Activated CD4-positive, alpha-beta T cell treated with anti-CD3 and anti-CD28 coated beads for 36 hours (primary cell): Measurements from ENCODE around the gene CAMTA1. TPM values are rescaled to one million over a fixed set of nuclear protein-coding genes. Genes with fewer than 3 reads are reported as not detected.

Experiments used
- ATAC-seq: fragments of 200-7000 bp; cut with Tn5 transposase; one replicate; pipeline ENCODE4 v1.10.0; 2021; ENCODE audit warnings: mild to moderate bottlenecking, moderate library complexity
- CTCF ChIA-PET: fragments of 350-600 bp; sonication (Branson Sonifier 250); formaldehyde crosslinking; loops from one replicate; lab custom pipeline; 2021; ENCODE audit warnings: antibody characterized with exemption; lab: Charles Lee
- POLR2A ChIA-PET: fragments of 350-600 bp; sonication (Branson Sonifier 250); formaldehyde crosslinking; loops from one replicate; lab custom pipeline; 2021; ENCODE audit warnings: antibody characterized with exemption, inconsistent platforms; lab: Charles Lee
- DNase-seq: peaks from one replicate; pipeline ENCODE4 v3.0.0-alpha.2; 2020
- H3K27ac Mint-ChIP-seq: one replicate; pipeline ENCODE4 v1.8.0; 2021; ENCODE audit warnings: mixed read lengths
- H3K27me3 Mint-ChIP-seq: one replicate; pipeline ENCODE4 v1.8.0; 2021; ENCODE audit warnings: mixed read lengths
- H3K36me3 Mint-ChIP-seq: one replicate; pipeline ENCODE4 v1.8.0; 2021; ENCODE audit warnings: low read depth, mixed read lengths
- H3K4me1 Mint-ChIP-seq: one replicate; pipeline ENCODE4 v1.8.0; 2021; ENCODE audit warnings: mixed read lengths
- H3K4me3 Mint-ChIP-seq: one replicate; pipeline ENCODE4 v1.8.0; 2021; ENCODE audit warnings: mild to moderate bottlenecking, moderate library complexity, mixed read lengths
- H3K9me3 Mint-ChIP-seq: one replicate; pipeline ENCODE4 v1.8.0; 2021; ENCODE audit warnings: low read depth, mixed read lengths
- intact Hi-C, 2 experiments: fragments of 100-400 bp; cut with DNase I in 1 of 2; cut with micrococcal nuclease in 1 of 2; formaldehyde crosslinking; loops; one replicate each; pipeline versions ENCODE4 v1.14.2 to v1.15.1; 2022 to 2024; cut with DNase I, micrococcal nuclease
- total RNA-seq, 2 experiments: library from RNA; stranded (reverse); gene quantifications; one replicate each; pipeline ENCODE4 v1.2.3, GENCODE V29; 2021

CAMTA1 gene
- total RNA-seq, 2 experiments from 2014 or later, result 62.3 to 76.7 TPM

DNA sequence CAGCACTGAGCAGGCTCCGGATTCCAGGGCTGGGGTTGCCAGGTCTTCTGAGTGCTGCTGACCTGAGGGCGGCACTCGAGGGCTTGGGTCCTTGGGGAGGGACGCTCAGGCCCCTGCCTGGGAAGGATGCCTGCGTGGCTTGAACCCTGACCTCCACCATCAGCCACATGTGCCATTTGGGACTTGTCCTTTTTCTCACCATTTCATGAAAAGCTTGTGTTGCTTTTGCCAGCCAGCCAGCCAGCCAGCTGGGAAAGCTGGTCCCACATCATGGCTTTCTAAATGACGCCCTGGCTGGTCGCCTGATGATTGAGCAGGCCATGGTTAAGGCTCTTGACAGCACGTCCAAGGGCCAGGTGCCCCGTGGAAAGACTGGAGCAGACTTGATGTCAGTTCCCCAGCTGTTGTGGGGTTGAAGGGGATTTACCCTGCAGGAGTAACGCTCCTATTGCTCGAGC is 168.7 kb downstream of the CAMTA1 start:
- H3K9me3 Mint-ChIP-seq, result no peaks in the 10 kb centered on the region
- ChIA-PET POLR2A (no interaction called here), CTCF (interaction anchor here (0.7 to 1.0 kb wide), 2 partner anchors 10 to 141 kb away, joined by 3 read pairs; no protein-coding TSS in a partner anchor)
- no peaks in the 10 kb centered on the region for H3K36me3 Mint-ChIP-seq
- intact Hi-C loops, result no loop called here
- no peak overlapping the region for H3K4me3 Mint-ChIP-seq
- no peaks in the 10 kb centered on the region for H3K27me3 Mint-ChIP-seq
- DNase-seq (no peak), ATAC-seq (no peak)
- H3K27ac Mint-ChIP-seq, result no peak overlapping the region
- H3K4me1 Mint-ChIP-seq, result no peaks in the 10 kb centered on the region

DNA sequence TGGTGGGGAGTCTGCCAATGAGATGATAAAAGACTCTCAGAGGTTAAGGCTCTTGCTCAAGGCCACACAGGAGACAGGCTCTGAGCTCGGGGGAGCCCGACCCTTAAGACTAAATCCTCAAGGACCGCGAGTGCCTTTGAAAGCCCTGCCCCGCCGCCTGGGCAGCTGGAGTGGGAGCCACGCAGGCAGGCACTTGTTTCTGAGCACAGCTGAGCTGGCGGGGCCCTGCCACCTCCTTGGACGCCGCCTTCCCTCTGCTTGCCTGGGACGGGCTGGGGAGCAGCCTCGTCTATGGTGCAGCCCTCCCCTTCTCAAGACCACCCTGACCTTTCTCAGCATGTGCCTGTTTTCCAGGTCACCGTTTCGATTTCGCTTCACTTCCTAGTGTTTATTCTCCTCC is 169.3 kb downstream of the CAMTA1 start:
- no peak overlapping the region for H3K4me3 Mint-ChIP-seq
- ChIA-PET POLR2A (no interaction called here), CTCF (interaction anchor here (0.7 to 1.0 kb wide), 2 partner anchors 11 to 141 kb away, joined by 3 read pairs; no protein-coding TSS in a partner anchor)
- no peak for DNase-seq
- no peak for ATAC-seq
- H3K36me3 Mint-ChIP-seq, result no peaks in the 10 kb centered on the region
- intact Hi-C loops, result no loop called here
- no peaks in the 10 kb centered on the region for H3K4me1 Mint-ChIP-seq
- H3K27me3 Mint-ChIP-seq, result no peaks in the 10 kb centered on the region
- no peaks in the 10 kb centered on the region for H3K9me3 Mint-ChIP-seq
- H3K27ac Mint-ChIP-seq, result no peak overlapping the region

DNA sequence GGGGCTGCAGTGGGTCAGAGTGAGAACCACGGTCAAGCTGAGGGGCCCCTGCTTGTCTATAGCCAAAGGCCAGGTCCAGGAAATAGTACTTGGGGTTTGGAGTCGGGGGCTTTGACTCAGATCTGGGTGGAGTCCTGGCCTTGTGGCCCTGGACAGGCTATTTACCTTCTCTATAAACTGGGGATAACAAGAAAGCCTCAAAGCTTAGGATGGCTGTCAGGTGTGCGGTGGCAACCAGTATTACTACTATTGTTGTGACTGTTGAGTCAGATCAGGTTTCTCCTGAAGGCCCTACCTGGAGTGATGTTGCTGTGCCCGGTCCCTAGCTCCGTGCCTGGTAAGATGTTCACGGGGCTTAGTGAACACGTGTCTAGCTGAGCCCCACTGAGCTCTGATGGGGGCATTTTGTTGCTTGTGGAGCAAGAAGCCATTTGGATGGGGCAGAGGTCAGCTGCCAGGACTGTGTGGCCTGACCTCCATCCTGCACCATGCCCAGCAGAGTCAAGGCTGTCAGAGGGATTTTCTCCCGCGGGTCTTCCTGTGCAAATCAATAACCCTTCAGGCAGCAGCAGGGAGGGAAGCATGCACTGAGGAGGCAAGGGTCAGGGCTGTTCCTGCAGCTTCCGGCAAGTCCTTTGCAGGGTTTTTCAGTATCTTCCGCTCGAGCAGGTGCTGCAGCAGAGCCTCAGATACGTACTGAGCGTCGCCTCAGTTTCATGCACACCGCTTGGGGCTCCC is 170.3 kb downstream of the CAMTA1 start:
- POLR2A ChIA-PET, result no interaction called here
- H3K27me3 Mint-ChIP-seq, result no peaks in the 10 kb centered on the region
- CTCF ChIA-PET, result no interaction called here

DNA sequence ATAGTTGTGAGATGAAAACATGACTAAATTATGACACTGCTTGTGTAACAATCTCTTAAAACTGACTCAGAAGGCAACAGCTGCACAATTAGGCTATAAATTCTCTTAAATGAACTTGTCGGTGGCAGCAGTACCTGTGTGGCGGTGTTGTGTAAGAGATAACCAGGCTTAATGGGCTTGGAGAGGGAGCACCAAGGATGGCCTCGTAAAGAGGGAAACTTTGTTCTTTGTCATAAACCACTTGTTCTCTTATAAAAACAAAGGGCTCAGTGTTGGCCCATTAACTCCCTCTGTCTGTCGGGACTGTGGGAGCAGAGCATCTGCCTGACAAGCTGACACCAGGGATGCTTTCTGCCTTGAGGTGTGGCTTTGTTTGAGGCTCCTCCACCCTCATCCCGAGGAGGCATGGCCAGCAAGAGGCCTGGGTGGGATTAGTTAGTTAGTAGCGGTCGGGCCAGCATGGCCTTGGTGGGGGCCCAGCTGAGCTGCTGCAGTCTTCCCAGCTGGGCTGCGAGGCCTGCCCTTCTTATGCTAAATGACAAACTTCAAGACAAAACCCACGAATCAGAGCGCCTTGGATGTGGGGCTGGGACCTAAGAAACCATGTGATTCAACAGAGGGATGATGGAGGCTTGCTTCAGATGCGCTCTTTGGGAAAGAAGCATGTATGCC is 171.4 kb downstream of the CAMTA1 start:
- ATAC-seq (no peak), DNase-seq (no peak)
- ChIA-PET CTCF (interaction anchor here (0.6 to 1.1 kb wide), 2 partner anchors 9 to 534 kb away, joined by 3 to 4 read pairs; no protein-coding TSS in a partner anchor), POLR2A (interaction anchor here (0.5 kb wide), 1 partner anchor 281 kb away, joined by 3 read pairs; no protein-coding TSS in a partner anchor)
- intact Hi-C loops, result no loop called here
- no peaks in the 10 kb centered on the region for H3K27me3 Mint-ChIP-seq
- H3K9me3 Mint-ChIP-seq, result no peaks in the 10 kb centered on the region
- no peak overlapping the region for H3K4me3 Mint-ChIP-seq
- no peak overlapping the region for H3K27ac Mint-ChIP-seq
- no peaks in the 10 kb centered on the region for H3K36me3 Mint-ChIP-seq
- H3K4me1 Mint-ChIP-seq, result no peaks in the 10 kb centered on the region

More for the DNA sequence above, 170.3 kb downstream of the CAMTA1 start:
- no peak for ATAC-seq
- DNase-seq, result no peak
- Mint-ChIP-seq H3K4me3 (no peak overlapping the region), H3K9me3 (no peaks in the 10 kb centered on the region), H3K27ac (no peak overlapping the region), H3K36me3 (no peaks in the 10 kb centered on the region), H3K4me1 (no peaks in the 10 kb centered on the region)
- intact Hi-C loops, result no loop called here

DNA sequence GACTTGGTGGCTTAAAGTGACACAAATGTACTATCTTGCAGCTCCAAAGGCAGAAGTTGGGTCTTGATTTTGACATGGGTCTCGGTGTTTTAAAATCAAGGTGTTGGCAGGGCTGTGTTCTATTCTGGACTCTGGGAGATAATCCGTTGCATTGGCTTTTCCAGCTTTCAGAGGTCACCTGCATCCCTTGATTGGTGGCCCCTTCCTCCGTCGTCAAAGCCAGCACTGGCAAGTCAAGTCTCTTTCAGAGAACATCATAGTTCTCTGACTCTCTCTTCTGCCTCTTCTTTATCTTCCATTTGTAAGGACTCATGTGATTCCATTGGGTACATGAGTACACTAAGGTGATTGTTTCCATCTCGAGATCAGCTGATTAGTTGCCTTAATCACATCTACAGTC is 172.1 kb downstream of the CAMTA1 start:
- DNase-seq (no peak), ATAC-seq (no peak)
- intact Hi-C loops, result no loop called here
- Mint-ChIP-seq H3K27me3 (no peaks in the 10 kb centered on the region), H3K4me1 (no peaks in the 10 kb centered on the region), H3K9me3 (no peaks in the 10 kb centered on the region), H3K27ac (no peak overlapping the region), H3K36me3 (no peaks in the 10 kb centered on the region), H3K4me3 (no peak overlapping the region)
- ChIA-PET CTCF (interaction anchor here (1.1 kb wide), 1 partner anchor 8 kb away, joined by 3 read pairs; no protein-coding TSS in a partner anchor), POLR2A (no interaction called here)

DNA sequence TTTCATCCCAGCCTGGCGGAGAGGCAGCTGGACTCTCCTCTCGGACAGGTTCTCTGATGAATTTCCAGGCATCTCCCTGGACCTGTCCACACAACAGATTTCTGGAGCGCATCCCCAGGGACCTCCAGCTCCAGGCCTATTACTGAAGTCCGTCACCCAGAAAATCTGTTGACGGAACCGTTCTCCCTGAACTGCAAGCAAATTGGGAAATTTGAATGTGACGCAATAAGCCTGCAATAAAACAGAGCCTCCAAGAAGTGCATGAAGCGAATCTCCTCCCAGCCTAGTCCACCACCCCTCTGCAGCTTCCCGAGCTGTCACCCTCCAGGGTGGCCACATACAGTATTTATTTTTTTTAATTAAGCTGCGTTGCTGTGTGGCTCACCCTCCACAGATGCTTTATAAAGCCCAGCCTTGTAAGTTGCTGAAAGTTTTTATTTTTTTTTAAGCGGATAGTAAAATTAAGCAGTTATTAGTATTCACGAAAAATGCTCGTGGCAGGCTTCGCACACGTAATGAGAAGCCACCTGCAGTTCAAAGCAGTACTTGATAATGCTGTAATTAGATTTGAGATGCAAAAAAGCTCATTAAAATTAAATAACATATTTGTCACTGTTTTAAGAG is 173.3 kb downstream of the CAMTA1 start:
- Mint-ChIP-seq H3K9me3 (no peaks in the 10 kb centered on the region), H3K27me3 (no peaks in the 10 kb centered on the region), H3K36me3 (no peaks in the 10 kb centered on the region), H3K4me1 (peaks cover 8% of the 10 kb centered on the region), H3K4me3 (no peak overlapping the region), H3K27ac (no peak overlapping the region)
- ChIA-PET POLR2A (no interaction called here), CTCF (no interaction called here)
- ATAC-seq (no peak), DNase-seq (no peak)
- intact Hi-C loops, result no loop called here

DNA sequence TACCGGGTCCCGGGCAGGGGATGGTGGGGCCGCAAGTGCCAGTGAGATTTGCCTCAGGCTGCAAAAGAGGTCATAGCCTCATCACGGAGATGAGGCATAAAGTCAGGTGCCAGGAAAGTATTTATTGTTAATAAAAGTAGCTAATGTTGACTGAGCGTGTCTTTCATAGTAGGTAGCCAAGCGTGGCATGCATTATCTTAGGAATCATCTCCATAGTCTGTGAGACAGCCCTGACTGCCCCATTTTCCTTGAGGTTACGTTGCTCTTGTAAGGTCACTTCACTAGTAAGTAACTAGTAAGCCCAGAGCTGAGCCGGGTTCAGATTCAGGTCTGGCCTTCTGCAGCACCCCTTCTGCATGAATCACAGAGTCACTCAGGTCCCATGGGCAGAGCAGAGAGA is 174.2 kb downstream of the CAMTA1 start:
- H3K4me1 Mint-ChIP-seq, result peaks cover 14% of the 10 kb centered on the region
- ATAC-seq (no peak), DNase-seq (no peak)
- H3K27me3 Mint-ChIP-seq, result no peaks in the 10 kb centered on the region
- H3K4me3 Mint-ChIP-seq, result no peak overlapping the region
- ChIA-PET CTCF (interaction anchor here (0.9 kb wide), 1 partner anchor 20 kb away, joined by 3 read pairs; no protein-coding TSS in a partner anchor), POLR2A (no interaction called here)
- intact Hi-C loops, result no loop called here
- H3K9me3 Mint-ChIP-seq, result no peaks in the 10 kb centered on the region
- no peak overlapping the region for H3K27ac Mint-ChIP-seq
- H3K36me3 Mint-ChIP-seq, result no peaks in the 10 kb centered on the region

DNA sequence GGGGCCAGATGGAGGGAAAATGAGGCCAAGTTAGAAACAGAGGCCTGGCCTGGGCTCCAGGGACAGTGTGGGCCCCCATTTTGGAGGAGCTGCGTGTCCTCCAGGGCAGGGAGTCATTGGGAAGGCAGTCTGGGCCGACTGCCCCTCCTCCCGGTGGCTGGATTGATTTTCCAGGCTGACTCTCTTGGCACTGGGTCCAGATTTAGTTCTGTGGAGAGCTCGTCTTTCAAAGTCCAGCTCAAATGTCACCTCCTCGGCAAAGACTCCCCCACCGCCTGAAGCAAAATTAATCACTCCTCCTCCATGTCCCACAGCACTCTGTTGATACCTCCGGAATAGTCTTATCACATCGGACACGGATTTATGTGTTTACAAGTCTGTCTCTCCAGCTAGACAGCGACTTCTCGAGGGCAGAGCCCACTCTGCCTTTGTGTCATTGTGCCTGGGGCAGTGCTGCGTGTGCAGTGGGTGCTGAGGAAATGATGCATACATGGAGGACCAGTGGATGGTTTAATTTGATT is 175.1 kb downstream of the CAMTA1 start:
- no peak overlapping the region for H3K27ac Mint-ChIP-seq
- CTCF ChIA-PET, result interaction anchor here (0.9 to 1.4 kb wide), 3 partner anchors 19 to 110 kb away, joined by 3 to 4 read pairs (median 3); no protein-coding TSS in a partner anchor
- DNase-seq (no peak), ATAC-seq (no peak)
- POLR2A ChIA-PET, result no interaction called here
- H3K4me3 Mint-ChIP-seq, result no peak overlapping the region
- intact Hi-C loops, result loop anchor here in 1 of 2 experiments (5.0 to 10.0 kb wide), 4 partner anchors 112 to 966 kb away; partner anchors contain the start of genes ICMT and NPHP4
- H3K36me3 Mint-ChIP-seq, result no peaks in the 10 kb centered on the region
- H3K4me1 Mint-ChIP-seq, result peaks cover 14% of the 10 kb centered on the region
- peaks cover 5% of the 10 kb centered on the region for H3K27me3 Mint-ChIP-seq
- H3K9me3 Mint-ChIP-seq, result no peaks in the 10 kb centered on the region

DNA sequence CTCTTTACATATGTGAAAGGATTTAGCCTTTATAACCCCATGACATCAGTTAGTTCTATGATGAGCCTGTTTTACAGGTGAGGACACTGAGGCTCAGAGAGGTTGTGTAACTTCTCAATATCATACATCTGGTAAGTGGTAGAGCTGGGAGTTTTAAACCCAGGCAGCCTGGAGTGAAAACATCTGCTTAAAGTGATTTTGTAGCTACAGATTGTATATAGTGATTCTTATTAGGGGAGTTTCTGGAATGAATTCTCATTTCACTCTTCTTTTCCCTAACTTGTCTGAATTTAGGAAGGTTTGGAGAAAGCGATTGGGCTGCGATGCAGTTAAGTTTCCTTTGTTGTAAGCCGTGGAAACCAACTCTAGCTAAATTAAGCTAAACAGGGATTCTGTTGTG is 175.6 kb downstream of the CAMTA1 start:
- ATAC-seq (no peak), DNase-seq (no peak)
- Mint-ChIP-seq H3K9me3 (no peaks in the 10 kb centered on the region), H3K4me3 (no peak overlapping the region), H3K4me1 (peaks cover 14% of the 10 kb centered on the region), H3K36me3 (no peaks in the 10 kb centered on the region), H3K27ac (no peak overlapping the region), H3K27me3 (peaks cover 5% of the 10 kb centered on the region)
- CTCF ChIA-PET, result interaction anchor here (0.9 to 1.4 kb wide), 2 partner anchors 91 to 109 kb away, joined by 3 to 4 read pairs; no protein-coding TSS in a partner anchor
- POLR2A ChIA-PET, result no interaction called here
- intact Hi-C loops, result loop anchor here in 1 of 2 experiments (5.0 to 10.0 kb wide), 4 partner anchors 111 to 966 kb away; partner anchors contain the start of genes ICMT and NPHP4

DNA sequence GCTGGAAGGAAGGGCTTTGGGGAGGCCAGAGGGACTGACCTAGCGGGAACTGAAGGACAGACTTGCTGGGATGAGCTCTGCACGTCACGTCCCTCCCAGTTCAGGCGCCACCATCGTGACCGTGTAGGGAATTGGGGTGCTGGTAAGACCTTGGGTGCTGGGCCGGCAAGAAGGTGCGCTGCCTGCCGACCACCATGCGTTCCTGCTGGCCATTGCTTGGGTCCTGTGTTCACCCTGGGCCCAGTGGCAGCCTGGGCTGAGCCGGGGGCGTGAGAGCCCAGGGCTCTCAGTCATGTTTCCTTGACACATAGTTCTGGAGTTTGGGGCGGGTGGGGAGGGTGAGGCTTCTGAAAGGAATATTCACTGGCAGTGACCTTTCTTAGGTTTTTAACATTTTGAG is 176.0 kb downstream of the CAMTA1 start:
- Mint-ChIP-seq H3K27ac (no peak overlapping the region), H3K4me1 (peaks cover 14% of the 10 kb centered on the region), H3K27me3 (peaks cover 8% of the 10 kb centered on the region), H3K4me3 (no peak overlapping the region), H3K9me3 (no peaks in the 10 kb centered on the region), H3K36me3 (no peaks in the 10 kb centered on the region)
- no peak for DNase-seq
- intact Hi-C loops, result loop anchor here in 1 of 2 experiments (5.0 to 10.0 kb wide), 4 partner anchors 111 to 966 kb away; partner anchors contain the start of genes ICMT and NPHP4
- CTCF ChIA-PET, result interaction anchor here (1.4 kb wide), 1 partner anchor 109 kb away, joined by 4 read pairs; no protein-coding TSS in a partner anchor
- ATAC-seq, result no peak
- POLR2A ChIA-PET, result no interaction called here
